Measurements from ENCODE around the gene CDH23. TPM values are rescaled to one million over a fixed set of nuclear protein-coding genes. Genes with fewer than 3 reads are reported as not detected.

The CDH23 gene
- total and polyA plus RNA-seq, 2 donors (not counting 1 experiment from before 2014, with no cell fraction given), result 0.01 to 0.17 TPM

DNA sequence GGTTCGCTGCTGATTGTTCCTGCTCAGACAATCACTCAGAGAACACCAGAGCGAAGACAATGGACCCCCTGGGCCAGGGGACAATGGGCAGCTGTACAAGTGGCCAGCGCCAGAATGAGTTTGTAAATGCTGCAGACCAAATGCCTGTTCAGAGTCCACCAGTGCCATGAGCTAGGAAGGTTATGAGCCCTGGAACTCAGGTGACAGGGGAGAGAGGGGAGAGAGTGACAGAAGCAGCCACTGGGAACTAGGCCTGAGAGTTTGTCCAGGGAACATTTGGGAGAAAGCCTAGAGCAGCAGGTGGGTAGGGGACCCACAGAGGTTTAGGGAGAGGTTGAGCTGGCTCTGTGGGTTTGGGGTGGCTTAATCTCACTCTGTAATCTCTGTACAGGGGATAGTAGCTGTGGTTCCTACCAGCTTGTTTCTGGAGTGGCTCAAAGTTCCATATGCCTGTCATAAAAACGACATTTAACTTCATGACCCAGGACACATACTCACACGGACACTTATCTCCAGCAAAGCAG is 262.5 kb downstream of the CDH23 start:
- TF ChIP-seq, protein P1, sequence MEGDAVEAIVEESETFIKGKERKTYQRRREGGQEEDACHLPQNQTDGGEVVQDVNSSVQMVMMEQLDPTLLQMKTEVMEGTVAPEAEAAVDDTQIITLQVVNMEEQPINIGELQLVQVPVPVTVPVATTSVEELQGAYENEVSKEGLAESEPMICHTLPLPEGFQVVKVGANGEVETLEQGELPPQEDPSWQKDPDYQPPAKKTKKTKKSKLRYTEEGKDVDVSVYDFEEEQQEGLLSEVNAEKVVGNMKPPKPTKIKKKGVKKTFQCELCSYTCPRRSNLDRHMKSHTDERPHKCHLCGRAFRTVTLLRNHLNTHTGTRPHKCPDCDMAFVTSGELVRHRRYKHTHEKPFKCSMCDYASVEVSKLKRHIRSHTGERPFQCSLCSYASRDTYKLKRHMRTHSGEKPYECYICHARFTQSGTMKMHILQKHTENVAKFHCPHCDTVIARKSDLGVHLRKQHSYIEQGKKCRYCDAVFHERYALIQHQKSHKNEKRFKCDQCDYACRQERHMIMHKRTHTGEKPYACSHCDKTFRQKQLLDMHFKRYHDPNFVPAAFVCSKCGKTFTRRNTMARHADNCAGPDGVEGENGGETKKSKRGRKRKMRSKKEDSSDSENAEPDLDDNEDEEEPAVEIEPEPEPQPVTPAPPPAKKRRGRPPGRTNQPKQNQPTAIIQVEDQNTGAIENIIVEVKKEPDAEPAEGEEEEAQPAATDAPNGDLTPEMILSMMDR (conservative IDR thresholded peaks at IDR 0.05 in 1 of 2, IDR thresholded peaks at IDR 0.05 in 1 of 2; ENCODE audit: low read depth in 1 of 2, low read length in 2 of 2), result no peak
- no peak for TF ChIP-seq EZH2 (IDR thresholded peaks at IDR 0.05; ENCODE audit: low read length, missing control alignments)
- no peaks in the 10 kb centered on the region for H3K4me1 ChIP-seq (ENCODE audit: control insufficient read depth, extremely low read depth, insufficient read depth, low read length)
- H3K9ac ChIP-seq (ENCODE audit: insufficient read depth, low read length), result no peak overlapping the region
- no peaks in the 10 kb centered on the region for H3K36me3 ChIP-seq (ENCODE audit: control insufficient read depth, insufficient read depth, low read length)
- H3K79me2 ChIP-seq (ENCODE audit: control insufficient read depth, insufficient read depth, low read length), result no peaks in the 10 kb centered on the region
- no peaks in the 10 kb centered on the region for H3K9me3 ChIP-seq (ENCODE audit: control insufficient read depth, insufficient read depth, low read depth, low read length)
- H3K4me2 ChIP-seq (ENCODE audit: extremely low read depth, insufficient read depth, low read length), result no peak overlapping the region
- H2AFZ ChIP-seq (ENCODE audit: low read length), result no peak overlapping the region
- no peaks in the 10 kb centered on the region for H4K20me1 ChIP-seq (ENCODE audit: control insufficient read depth, extremely low read depth, insufficient read depth, low read length)
- H3K27ac ChIP-seq (ENCODE audit: insufficient read depth, low read length), result no peak overlapping the region
- no peak overlapping the region for H3K4me3 ChIP-seq (replicated peaks in 1 of 4; ENCODE audit: control extremely low read depth in 1 of 4, insufficient read depth in 1 of 4, low read depth in 3 of 4, low read length in 4 of 4)
- no peak for DNase-seq (ENCODE audit: low read depth in 2 of 2)
- no peaks in the 10 kb centered on the region for H3K27me3 ChIP-seq (ENCODE audit: control insufficient read depth, insufficient read depth, low read length)

DNA sequence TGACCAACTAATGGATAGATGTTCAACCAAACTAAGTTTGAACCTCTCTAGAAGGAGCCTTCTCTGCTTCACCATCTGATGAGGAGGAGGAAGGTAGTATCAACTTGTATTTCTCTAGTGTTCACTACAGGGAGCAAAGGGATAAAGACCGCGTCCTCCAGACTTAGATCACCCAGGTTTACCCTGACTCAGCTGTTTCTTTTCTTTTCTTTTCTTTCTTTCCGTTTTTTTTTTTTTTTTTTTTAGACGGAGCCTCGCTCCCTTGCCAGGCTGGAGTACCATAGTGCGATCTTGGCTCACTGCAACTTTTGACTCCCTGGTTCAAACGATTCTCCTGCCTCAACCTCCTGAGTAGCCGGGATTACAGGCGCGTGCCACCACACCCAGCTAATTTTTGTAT is 263.0 kb downstream of the CDH23 start:
- no peak overlapping the region for H3K9ac ChIP-seq (ENCODE audit: insufficient read depth, low read length)
- H3K27ac ChIP-seq (ENCODE audit: insufficient read depth, low read length), result no peak overlapping the region
- no peak overlapping the region for H2AFZ ChIP-seq (ENCODE audit: low read length)
- H3K79me2 ChIP-seq (ENCODE audit: control insufficient read depth, insufficient read depth, low read length), result no peaks in the 10 kb centered on the region
- H3K27me3 ChIP-seq (ENCODE audit: control insufficient read depth, insufficient read depth, low read length), result no peaks in the 10 kb centered on the region
- no peaks in the 10 kb centered on the region for H3K4me1 ChIP-seq (ENCODE audit: control insufficient read depth, extremely low read depth, insufficient read depth, low read length)
- no peak for DNase-seq (ENCODE audit: low read depth in 2 of 2)
- no peak overlapping the region for H3K4me2 ChIP-seq (ENCODE audit: extremely low read depth, insufficient read depth, low read length)
- H4K20me1 ChIP-seq (ENCODE audit: control insufficient read depth, extremely low read depth, insufficient read depth, low read length), result no peaks in the 10 kb centered on the region
- no peaks in the 10 kb centered on the region for H3K36me3 ChIP-seq (ENCODE audit: control insufficient read depth, insufficient read depth, low read length)
- TF ChIP-seq, protein P1 (conservative IDR thresholded peaks at IDR 0.05 in 1 of 2, IDR thresholded peaks at IDR 0.05 in 1 of 2; ENCODE audit: low read depth in 1 of 2, low read length in 2 of 2), result no peak
- no peaks in the 10 kb centered on the region for H3K9me3 ChIP-seq (ENCODE audit: control insufficient read depth, insufficient read depth, low read depth, low read length)
- H3K4me3 ChIP-seq (replicated peaks in 1 of 4; ENCODE audit: control extremely low read depth in 1 of 4, insufficient read depth in 1 of 4, low read depth in 3 of 4, low read length in 4 of 4), result no peak overlapping the region

DNA sequence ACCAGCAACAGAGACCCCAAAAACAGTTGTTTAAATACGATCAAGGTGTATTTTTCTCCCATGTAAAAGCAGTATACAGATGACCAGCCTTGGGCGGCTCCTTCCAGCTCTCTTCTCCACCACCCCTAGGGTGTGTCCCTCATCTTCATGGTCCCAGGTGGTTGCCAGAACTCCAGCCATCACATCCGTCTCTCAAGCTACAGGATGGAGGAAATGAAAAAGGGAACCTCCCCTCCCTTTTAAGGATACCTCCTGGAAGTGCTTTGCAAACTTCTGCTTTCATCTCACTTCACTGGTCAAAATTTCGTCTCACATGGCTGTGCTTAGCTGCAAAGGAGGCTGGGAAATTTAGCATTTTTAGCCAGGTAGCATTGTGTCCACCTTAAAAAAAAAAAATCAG is 263.6 kb downstream of the CDH23 start:
- TF ChIP-seq EZH2 (IDR thresholded peaks at IDR 0.05; ENCODE audit: low read length, missing control alignments), result no peak
- TF ChIP-seq, protein P1 (conservative IDR thresholded peaks at IDR 0.05 in 1 of 2, IDR thresholded peaks at IDR 0.05 in 1 of 2; ENCODE audit: low read depth in 1 of 2, low read length in 2 of 2), result no peak
- no peak overlapping the region for H3K4me2 ChIP-seq (ENCODE audit: extremely low read depth, insufficient read depth, low read length)
- no peaks in the 10 kb centered on the region for H3K27me3 ChIP-seq (ENCODE audit: control insufficient read depth, insufficient read depth, low read length)
- H3K36me3 ChIP-seq (ENCODE audit: control insufficient read depth, insufficient read depth, low read length), result no peaks in the 10 kb centered on the region
- H3K27ac ChIP-seq (ENCODE audit: insufficient read depth, low read length), result no peak overlapping the region
- no peaks in the 10 kb centered on the region for H3K9me3 ChIP-seq (ENCODE audit: control insufficient read depth, insufficient read depth, low read depth, low read length)
- no peaks in the 10 kb centered on the region for H3K4me1 ChIP-seq (ENCODE audit: control insufficient read depth, extremely low read depth, insufficient read depth, low read length)
- H3K79me2 ChIP-seq (ENCODE audit: control insufficient read depth, insufficient read depth, low read length), result no peaks in the 10 kb centered on the region
- no peak overlapping the region for H3K9ac ChIP-seq (ENCODE audit: insufficient read depth, low read length)
- H3K4me3 ChIP-seq (replicated peaks in 1 of 4; ENCODE audit: control extremely low read depth in 1 of 4, insufficient read depth in 1 of 4, low read depth in 3 of 4, low read length in 4 of 4), result no peak overlapping the region
- H4K20me1 ChIP-seq (ENCODE audit: control insufficient read depth, extremely low read depth, insufficient read depth, low read length), result no peaks in the 10 kb centered on the region
- H2AFZ ChIP-seq (ENCODE audit: low read length), result no peak overlapping the region
- DNase-seq (ENCODE audit: low read depth in 2 of 2), result no peak

All from fibroblast of lung (primary cell).